ENCODE results near the gene SPATA9. TPM values are rescaled to one million over a fixed set of nuclear protein-coding genes. Genes with fewer than 3 reads are reported as not detected.

SPATA9 gene
- total RNA-seq, 3 donors from 2014 or later = 0.38 to 1.2 (median 0.39) TPM

DNA sequence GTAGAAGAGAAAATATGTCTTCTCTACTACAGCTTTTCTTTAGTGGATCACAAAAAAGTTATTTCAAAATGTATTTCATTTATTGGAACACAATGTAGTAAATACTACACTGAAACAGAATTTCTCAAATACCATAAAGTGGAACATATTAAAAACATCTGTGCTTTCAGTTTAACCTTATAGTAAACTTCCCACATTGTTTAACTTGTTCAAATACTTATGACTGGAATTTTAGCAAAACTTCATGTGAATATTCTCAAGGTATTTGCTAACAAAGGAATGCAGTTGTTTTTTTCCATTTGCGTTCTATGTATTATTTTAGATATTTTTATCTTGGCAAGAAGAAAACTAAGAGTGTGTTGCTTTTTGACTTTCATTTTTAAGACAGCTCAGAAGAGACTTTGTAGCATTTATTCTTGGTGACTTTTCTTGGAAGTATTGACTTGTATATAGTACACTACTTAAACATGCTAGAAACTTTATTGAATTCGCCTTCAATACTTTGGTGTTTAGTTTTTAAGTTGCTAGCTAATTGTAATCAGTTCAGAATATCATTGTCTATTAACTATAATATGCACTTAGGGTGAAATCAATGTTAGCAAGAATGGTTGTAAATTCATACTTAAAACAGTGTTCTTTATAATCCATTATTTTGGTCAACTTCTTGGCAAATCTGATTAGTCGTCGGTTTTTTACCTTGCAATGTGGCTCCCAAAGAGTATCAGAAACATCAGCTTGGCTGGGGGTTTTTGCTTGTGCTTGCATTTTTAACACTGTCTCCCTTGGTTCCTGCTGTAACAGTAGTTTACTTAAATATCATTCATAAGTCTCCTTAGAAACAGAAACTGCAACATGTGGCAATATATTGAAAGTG lies 43.4 kb upstream of the SPATA9 start:
- Histone ChIP-seq H3K9me3 (no peaks in the 10 kb centered on the region), H3K4me3 (no peak overlapping the region), H3K4me1 (ENCODE audit: low read depth) (peaks cover 6% of the 10 kb centered on the region), H3K36me3 (ENCODE audit: low read depth) (no peaks in the 10 kb centered on the region)
- TF ChIP-seq, protein P1, sequence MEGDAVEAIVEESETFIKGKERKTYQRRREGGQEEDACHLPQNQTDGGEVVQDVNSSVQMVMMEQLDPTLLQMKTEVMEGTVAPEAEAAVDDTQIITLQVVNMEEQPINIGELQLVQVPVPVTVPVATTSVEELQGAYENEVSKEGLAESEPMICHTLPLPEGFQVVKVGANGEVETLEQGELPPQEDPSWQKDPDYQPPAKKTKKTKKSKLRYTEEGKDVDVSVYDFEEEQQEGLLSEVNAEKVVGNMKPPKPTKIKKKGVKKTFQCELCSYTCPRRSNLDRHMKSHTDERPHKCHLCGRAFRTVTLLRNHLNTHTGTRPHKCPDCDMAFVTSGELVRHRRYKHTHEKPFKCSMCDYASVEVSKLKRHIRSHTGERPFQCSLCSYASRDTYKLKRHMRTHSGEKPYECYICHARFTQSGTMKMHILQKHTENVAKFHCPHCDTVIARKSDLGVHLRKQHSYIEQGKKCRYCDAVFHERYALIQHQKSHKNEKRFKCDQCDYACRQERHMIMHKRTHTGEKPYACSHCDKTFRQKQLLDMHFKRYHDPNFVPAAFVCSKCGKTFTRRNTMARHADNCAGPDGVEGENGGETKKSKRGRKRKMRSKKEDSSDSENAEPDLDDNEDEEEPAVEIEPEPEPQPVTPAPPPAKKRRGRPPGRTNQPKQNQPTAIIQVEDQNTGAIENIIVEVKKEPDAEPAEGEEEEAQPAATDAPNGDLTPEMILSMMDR (IDR thresholded peaks at IDR 0.05) = no peak
- ATAC-seq (no peak), DNase-seq (no peak)
- intact Hi-C loops (cut with DNase I, micrococcal nuclease) = no loop called here

DNA sequence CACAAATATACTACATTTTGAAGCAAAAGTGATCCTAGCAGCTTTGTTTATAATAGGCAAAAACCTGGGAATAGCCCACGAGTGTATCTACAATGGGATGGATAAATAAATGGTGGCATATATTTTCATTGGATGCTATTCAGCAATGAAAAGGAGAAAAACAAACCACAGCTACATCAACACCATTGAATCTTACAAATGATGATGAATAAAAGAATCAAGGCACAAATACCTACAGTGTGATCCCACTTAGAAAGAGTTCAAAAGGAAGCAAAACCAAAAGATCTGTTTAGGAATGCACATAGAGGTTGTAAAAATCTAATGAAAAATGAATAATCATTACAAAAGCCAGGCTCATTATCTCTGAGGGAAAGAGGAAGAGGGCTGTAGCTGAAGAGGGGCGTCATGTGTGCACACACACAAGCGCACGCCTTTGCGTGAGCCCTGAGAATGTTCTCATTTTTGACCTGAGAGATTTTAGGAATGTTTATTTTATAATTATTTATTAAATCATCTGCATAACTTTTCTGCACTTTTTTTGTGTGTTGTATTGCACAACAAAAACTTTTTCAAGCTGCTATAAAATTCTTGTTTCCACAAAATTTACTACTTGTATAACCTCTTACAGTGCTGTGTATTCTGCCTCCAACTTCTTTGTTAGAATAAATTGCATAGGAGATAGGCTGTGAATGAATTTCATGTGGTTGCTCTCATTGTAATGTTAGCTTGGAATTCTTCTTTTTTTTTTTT lies 42.5 kb upstream of the SPATA9 start:
- H3K4me1 ChIP-seq (ENCODE audit: low read depth) = peaks cover 6% of the 10 kb centered on the region
- H3K4me3 ChIP-seq = no peak overlapping the region
- intact Hi-C loops (cut with DNase I, micrococcal nuclease) = no loop called here
- no peaks in the 10 kb centered on the region for H3K36me3 ChIP-seq (ENCODE audit: low read depth)
- no peak for ATAC-seq
- no peak for DNase-seq
- no peaks in the 10 kb centered on the region for H3K9me3 ChIP-seq
- TF ChIP-seq, protein P1 (IDR thresholded peaks at IDR 0.05) = no peak

DNA sequence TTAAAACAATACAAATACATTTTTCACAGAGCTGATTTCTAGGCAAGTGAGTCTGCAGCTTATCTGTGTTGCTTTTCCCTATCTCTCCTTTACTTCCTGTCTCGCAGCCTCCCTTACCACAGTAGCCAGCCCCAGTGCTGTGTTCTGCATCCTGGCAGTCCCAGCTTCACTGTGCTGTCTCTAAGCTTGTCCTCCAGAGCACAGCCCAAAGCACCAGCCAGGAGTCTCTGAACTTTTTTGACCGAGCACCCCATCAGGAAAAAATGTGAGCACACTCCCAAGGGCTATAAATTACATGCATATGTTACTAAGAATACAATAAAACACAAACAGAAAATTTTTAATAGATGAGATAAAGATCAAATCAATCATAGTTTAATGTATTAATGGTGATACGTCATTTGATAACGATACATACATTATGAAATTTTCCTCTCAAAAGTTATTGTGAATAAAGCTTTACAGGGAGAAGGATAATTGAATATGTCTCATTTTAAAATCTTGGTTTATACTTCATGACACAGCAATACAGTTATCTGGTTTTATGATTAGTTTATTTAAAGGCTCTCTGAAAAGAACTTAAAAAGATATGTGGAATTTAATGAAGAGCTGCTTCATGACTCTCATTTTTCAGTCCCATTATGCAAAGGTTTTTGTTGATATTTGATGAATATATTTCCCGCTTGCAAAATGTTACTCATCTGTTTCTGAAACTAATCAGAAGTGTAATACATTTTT lies 41.0 kb upstream of the SPATA9 start:
- intact Hi-C loops (cut with DNase I, micrococcal nuclease) = no loop called here
- Histone ChIP-seq H3K9me3 (no peaks in the 10 kb centered on the region), H3K4me1 (ENCODE audit: low read depth) (peaks cover 3% of the 10 kb centered on the region), H3K4me3 (no peak overlapping the region), H3K36me3 (ENCODE audit: low read depth) (no peaks in the 10 kb centered on the region)
- TF ChIP-seq, protein P1 (IDR thresholded peaks at IDR 0.05) = no peak
- ATAC-seq (no peak), DNase-seq (no peak)

DNA sequence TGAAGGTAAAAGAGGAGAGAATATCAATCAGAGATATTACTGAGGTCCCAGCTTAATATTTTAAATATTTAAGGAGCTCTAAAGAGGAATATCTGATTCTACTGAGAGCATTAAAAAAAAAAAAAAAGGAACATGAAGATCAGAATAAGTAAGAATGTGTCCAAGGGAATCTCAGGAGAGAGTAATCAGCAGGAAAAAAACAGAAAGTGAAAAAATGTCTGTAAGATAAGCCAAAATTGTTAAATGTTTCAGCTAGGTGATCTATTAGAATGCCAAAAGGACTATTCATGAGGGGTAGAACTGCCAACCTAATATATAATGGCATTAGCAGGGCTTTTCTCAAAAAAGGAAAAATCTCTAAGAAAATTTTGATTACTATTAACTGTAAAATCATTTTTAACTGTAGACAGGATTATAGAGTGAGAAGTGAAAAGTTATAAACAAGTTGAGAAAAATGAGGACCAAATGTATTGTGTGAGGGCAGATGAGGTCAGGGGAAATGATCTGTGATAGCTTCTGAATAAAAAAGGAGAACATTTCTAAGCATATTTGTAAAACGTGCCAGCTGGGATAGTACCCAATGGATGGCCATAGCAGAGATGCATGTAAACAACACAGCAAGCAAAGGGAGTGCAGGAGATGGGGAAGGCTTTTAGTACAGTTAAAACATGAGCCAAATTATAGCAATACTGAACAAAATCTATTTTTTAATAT lies 38.9 kb upstream of the SPATA9 start:
- intact Hi-C loops (cut with DNase I, micrococcal nuclease) = no loop called here
- DNase-seq (no peak), ATAC-seq (no peak)
- no peaks in the 10 kb centered on the region for H3K9me3 ChIP-seq
- TF ChIP-seq, protein P1 (IDR thresholded peaks at IDR 0.05) = no peak
- no peak overlapping the region for H3K4me3 ChIP-seq
- no peaks in the 10 kb centered on the region for H3K36me3 ChIP-seq (ENCODE audit: low read depth)
- H3K4me1 ChIP-seq (ENCODE audit: low read depth) = peaks cover 5% of the 10 kb centered on the region

Measured in mucosa of descending colon (tissue), 3 donors.